GM12864 (cell line): ENCODE results near the gene PTPRR.
"Not testable (repeated sequence)": the region's sequence is repeated elsewhere in the genome, so short reads cannot be mapped to it uniquely, and the experiment has no call there.

Experiments used
- DNase-seq: peaks from one replicate; pipeline ENCODE4 v3.0.0-alpha.2; 2011; ENCODE audit warnings: low read depth
- H3K4me3 ChIP-seq: 2 replicates; pipeline ENCODE4 v1.5.1; 2011; ENCODE audit warnings: mild to moderate bottlenecking, low read depth, low read length, control low read depth
- TF ChIP-seq, protein P1 (sequence below): IDR thresholded peaks from 2 replicates; pipeline ENCODE4 v1.5.1; 2011; ENCODE audit warnings: low read depth, mild to moderate bottlenecking, moderate library complexity, low read length, control low read depth, inconsistent platforms; ENCODE audit errors: missing control alignments

Gene PTPRR

DNA sequence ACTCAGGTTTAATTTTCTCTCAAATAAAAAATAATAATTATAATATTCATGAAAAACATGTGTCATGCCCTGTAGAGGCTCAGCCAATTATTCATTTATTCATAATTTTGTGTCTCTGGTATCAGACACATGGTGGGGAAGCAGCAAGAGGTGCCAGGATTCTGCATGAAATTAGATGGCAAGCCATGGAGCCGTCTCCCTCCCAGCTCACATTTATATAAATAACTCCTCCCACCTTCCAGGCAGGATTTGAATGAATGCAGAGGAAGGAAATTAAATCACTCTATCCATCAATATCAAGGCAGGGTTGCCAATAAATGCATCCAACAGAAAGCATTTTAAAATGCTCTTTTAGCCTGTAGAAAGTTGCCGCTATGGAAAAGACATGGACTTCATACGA is 98.1 kb downstream of the PTPRR start:
- DNase-seq: no peak
- TF ChIP-seq, protein P1, sequence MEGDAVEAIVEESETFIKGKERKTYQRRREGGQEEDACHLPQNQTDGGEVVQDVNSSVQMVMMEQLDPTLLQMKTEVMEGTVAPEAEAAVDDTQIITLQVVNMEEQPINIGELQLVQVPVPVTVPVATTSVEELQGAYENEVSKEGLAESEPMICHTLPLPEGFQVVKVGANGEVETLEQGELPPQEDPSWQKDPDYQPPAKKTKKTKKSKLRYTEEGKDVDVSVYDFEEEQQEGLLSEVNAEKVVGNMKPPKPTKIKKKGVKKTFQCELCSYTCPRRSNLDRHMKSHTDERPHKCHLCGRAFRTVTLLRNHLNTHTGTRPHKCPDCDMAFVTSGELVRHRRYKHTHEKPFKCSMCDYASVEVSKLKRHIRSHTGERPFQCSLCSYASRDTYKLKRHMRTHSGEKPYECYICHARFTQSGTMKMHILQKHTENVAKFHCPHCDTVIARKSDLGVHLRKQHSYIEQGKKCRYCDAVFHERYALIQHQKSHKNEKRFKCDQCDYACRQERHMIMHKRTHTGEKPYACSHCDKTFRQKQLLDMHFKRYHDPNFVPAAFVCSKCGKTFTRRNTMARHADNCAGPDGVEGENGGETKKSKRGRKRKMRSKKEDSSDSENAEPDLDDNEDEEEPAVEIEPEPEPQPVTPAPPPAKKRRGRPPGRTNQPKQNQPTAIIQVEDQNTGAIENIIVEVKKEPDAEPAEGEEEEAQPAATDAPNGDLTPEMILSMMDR: no peak
- no peak overlapping the region for H3K4me3 ChIP-seq

DNA sequence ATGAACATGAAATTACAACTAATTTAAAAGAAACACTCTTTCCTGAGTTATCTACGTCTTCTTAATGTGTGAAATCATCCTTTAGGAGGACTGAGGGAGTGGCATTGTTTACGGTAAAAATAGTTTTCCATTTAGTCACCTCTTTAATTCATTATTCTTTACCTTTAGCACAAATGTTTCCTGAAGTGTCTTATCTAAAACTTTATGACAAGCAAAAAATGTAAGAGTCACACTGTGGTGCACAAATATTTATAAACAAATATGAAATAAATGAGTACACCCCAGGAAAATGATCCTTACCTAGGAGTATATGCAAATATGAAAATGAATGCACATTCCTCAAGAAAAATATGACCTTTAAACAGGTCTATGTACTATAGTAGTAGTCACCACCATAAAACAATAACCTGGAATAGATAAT is 104.6 kb downstream of the PTPRR start:
- DNase-seq: no peak
- TF ChIP-seq, protein P1: no peak
- H3K4me3 ChIP-seq: no peak overlapping the region

DNA sequence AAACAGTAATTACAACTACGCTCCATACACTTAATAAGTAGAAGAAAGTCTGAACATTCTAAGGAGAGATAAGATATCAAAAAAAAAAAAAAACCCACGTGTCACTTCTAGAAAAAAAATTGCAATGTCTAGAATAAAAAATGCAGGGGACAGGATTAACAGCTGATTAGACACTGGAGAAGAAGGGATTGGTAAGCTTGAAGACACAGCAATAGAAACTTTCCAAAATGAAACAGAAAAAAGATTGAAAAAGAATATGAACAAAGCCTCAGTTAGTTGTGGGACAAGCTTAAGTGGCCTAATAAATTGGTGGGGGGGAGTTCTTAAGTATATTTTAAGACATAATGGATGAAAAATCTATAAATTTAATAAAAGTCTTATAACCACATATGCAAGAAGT is 105.5 kb downstream of the PTPRR start:
- no peak overlapping the region for H3K4me3 ChIP-seq
- DNase-seq: no peak
- TF ChIP-seq, protein P1: no peak

DNA sequence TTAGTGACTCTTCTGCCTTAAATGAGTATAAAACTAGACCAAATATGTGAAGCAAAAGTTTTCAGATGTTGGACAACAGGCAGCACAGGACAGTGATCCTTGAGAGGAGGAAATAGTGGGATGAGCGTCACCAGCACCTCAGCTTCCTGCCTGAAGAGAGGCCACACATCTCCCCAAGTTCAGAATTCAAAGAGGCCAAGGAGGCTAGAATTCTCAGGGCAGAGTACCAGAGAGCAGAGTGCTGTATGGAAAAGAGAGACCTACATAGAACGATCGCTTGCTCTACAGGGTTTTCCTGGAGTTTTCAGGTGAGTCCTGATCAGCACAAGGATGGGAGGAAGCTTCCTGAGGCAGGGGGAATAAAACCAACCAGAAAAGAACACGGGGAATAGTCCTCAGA is 107.0 kb downstream of the PTPRR start:
- TF ChIP-seq, protein P1: no peak
- no peak for DNase-seq
- H3K4me3 ChIP-seq: no peak overlapping the region

DNA sequence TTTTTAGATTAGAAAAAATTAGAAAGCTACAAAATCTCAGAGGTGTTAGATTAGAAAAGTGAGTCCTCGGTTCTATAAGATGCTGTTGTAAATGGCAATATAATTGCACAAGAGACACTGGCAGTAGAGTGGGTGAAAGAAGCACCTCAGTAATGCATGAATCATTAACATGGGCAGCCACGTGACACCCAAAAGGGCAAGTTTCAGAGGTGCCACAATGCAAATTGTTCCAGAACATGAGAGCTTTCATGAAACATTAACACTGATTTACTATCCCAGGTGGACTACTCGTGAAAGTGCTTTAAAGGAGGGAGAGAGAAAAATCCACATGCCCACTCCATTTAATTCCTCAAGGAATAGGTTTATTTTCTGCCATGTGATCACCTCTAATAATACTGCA is 108.4 kb downstream of the PTPRR start:
- TF ChIP-seq, protein P1: no peak
- DNase-seq: no peak

DNA sequence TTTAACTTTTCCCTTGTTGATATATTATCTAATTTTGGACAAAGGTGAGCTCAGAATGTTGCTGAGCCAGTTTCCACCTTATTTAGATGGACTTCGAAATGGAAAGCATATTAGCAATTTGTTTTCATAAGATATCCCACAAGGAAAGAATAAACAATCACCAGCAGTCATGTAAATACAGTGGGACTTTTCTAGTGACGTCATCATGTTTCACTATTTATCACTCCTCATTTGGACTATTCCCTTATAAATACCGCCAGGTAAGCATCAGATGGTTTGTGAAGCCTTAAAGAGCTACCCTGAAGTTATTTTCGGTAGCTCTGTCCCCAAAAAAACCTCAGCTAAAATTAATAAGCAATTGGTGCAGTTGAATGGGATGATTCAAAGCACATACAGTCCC is 110.7 kb downstream of the PTPRR start:
- no peak for DNase-seq
- TF ChIP-seq, protein P1: no peak
- no peak overlapping the region for H3K4me3 ChIP-seq

More for the DNA sequence above, 108.4 kb downstream of the PTPRR start:
- no peak overlapping the region for H3K4me3 ChIP-seq

DNA sequence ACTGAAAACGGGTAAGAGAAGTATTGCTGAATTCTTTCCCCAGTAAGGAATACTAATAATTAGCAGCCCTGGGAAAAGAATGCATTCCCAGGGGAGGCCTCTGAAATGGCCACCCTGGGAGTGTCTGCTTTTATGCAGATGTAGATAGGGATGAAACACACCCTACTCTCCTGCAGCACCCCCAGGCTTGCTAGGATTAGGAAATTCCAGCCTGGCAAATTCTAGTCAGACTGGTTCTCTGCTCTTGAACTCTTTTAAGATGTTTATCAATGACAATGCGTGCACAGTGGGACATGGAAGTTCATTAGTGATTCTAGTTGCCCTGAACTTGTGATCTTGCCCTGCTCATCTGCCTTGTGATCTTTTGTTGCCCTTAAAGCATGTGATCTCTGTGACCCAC is 112.5 kb downstream of the PTPRR start:
- not testable (repeated sequence) for H3K4me3 ChIP-seq, DNase-seq

DNA sequence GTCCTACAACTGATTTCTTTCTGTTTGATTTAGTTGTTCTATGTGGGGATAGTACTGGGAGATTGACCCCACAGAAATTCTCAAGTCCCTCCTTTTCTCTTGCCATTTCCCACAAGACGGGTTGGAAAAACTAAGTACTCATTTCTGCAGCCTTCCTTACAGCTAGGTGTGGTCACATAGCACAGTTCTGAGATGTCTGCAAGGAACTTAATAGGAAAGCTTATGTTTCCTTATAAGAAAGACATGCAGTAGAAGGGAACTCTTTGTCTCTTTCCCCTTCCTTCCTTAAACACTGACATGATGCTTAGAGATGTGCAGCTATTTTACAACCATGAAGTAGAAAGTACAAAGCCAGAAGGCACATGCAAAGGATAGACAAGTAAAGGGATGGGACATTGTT is 113.7 kb downstream of the PTPRR start:
- TF ChIP-seq, protein P1: no peak

More for the DNA sequence above, 113.7 kb downstream of the PTPRR start:
- H3K4me3 ChIP-seq: no peak overlapping the region
- no peak for DNase-seq
